Measurements from ENCODE around the gene TBC1D22A. TPM values are rescaled to one million over a fixed set of nuclear protein-coding genes. Genes with fewer than 3 reads are reported as not detected.

TBC1D22A gene
- total and polyA plus RNA-seq, 2 experiments from 2014 or later = 9.6 to 13.3 TPM

- Histone ChIP-seq H3K9me2 (ENCODE audit: insufficient read depth) (no peaks in the 10 kb centered on the region), H3F3A (replicated peaks; ENCODE audit: low read depth) (no peaks in the 10 kb centered on the region), H2AFZ (no peak overlapping the region), H4K20me1 (replicated peaks; ENCODE audit: insufficient read depth) (peaks cover 9% of the 10 kb centered on the region; the same call in 1 of the 2 replicates), H3K4me2 (no peak overlapping the region), H3K4me1 (ENCODE audit: insufficient read depth) (peaks cover 13% of the 10 kb centered on the region; the same call in 1 of the 2 replicates), H3K4me3 (no peak overlapping the region), H3K79me2 (replicated peaks; ENCODE audit: insufficient read depth) (peaks cover 7% of the 10 kb centered on the region), H3K27ac (ENCODE audit: low read depth) (no peak overlapping the region), H3K27me3 (ENCODE audit: insufficient read depth) (no peaks in the 10 kb centered on the region), H3K36me3 (ENCODE audit: insufficient read depth) (no peaks in the 10 kb centered on the region)
- peaks cover 10% of the 10 kb centered on the region; the same call in 2 of the 3 replicates for H3K36me3 Mint-ChIP-seq (ENCODE audit: low read depth)
- peak overlapping the region; percentile 22 for H3K27ac Mint-ChIP-seq
- TF ChIP-seq, protein P1, sequence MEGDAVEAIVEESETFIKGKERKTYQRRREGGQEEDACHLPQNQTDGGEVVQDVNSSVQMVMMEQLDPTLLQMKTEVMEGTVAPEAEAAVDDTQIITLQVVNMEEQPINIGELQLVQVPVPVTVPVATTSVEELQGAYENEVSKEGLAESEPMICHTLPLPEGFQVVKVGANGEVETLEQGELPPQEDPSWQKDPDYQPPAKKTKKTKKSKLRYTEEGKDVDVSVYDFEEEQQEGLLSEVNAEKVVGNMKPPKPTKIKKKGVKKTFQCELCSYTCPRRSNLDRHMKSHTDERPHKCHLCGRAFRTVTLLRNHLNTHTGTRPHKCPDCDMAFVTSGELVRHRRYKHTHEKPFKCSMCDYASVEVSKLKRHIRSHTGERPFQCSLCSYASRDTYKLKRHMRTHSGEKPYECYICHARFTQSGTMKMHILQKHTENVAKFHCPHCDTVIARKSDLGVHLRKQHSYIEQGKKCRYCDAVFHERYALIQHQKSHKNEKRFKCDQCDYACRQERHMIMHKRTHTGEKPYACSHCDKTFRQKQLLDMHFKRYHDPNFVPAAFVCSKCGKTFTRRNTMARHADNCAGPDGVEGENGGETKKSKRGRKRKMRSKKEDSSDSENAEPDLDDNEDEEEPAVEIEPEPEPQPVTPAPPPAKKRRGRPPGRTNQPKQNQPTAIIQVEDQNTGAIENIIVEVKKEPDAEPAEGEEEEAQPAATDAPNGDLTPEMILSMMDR (conservative IDR thresholded peaks at IDR 0.05; ENCODE audit: low read depth in 2 of 2) = no peak
- TF ChIP-seq ZNF114 (CRISPR knock-in tag; IDR thresholded peaks at IDR 0.05) (no peak), ZNF331 (CRISPR knock-in tag; IDR thresholded peaks at IDR 0.05; ENCODE audit: low read depth) (no peak), NANOG (IDR thresholded peaks at IDR 0.05; ENCODE audit: borderline replicate concordance) (no peak), JUNB (IDR thresholded peaks at IDR 0.05; ENCODE audit: unreplicated experiment) (no peak), EZH2 (IDR thresholded peaks at IDR 0.05; ENCODE audit: low read depth, unreplicated experiment) (no peak), STAT1 (IDR thresholded peaks at IDR 0.05; ENCODE audit: unreplicated experiment) (no peak), ETS1 (IDR thresholded peaks at IDR 0.05) (no peak), CREB1 (CRISPR knock-in tag; IDR thresholded peaks at IDR 0.05; ENCODE audit: low read depth) (no peak), EZH2phosphoT487 (IDR thresholded peaks at IDR 0.05; ENCODE audit: unreplicated experiment) (no peak), POLR2AphosphoS5 (IDR thresholded peaks at IDR 0.05; ENCODE audit: low read depth) (no peak)
- TF ChIP-seq, protein P2, sequence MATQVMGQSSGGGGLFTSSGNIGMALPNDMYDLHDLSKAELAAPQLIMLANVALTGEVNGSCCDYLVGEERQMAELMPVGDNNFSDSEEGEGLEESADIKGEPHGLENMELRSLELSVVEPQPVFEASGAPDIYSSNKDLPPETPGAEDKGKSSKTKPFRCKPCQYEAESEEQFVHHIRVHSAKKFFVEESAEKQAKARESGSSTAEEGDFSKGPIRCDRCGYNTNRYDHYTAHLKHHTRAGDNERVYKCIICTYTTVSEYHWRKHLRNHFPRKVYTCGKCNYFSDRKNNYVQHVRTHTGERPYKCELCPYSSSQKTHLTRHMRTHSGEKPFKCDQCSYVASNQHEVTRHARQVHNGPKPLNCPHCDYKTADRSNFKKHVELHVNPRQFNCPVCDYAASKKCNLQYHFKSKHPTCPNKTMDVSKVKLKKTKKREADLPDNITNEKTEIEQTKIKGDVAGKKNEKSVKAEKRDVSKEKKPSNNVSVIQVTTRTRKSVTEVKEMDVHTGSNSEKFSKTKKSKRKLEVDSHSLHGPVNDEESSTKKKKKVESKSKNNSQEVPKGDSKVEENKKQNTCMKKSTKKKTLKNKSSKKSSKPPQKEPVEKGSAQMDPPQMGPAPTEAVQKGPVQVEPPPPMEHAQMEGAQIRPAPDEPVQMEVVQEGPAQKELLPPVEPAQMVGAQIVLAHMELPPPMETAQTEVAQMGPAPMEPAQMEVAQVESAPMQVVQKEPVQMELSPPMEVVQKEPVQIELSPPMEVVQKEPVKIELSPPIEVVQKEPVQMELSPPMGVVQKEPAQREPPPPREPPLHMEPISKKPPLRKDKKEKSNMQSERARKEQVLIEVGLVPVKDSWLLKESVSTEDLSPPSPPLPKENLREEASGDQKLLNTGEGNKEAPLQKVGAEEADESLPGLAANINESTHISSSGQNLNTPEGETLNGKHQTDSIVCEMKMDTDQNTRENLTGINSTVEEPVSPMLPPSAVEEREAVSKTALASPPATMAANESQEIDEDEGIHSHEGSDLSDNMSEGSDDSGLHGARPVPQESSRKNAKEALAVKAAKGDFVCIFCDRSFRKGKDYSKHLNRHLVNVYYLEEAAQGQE (IDR thresholded peaks at IDR 0.05; ENCODE audit: unreplicated experiment) = no peak
- TF ChIP-seq, protein P3, sequence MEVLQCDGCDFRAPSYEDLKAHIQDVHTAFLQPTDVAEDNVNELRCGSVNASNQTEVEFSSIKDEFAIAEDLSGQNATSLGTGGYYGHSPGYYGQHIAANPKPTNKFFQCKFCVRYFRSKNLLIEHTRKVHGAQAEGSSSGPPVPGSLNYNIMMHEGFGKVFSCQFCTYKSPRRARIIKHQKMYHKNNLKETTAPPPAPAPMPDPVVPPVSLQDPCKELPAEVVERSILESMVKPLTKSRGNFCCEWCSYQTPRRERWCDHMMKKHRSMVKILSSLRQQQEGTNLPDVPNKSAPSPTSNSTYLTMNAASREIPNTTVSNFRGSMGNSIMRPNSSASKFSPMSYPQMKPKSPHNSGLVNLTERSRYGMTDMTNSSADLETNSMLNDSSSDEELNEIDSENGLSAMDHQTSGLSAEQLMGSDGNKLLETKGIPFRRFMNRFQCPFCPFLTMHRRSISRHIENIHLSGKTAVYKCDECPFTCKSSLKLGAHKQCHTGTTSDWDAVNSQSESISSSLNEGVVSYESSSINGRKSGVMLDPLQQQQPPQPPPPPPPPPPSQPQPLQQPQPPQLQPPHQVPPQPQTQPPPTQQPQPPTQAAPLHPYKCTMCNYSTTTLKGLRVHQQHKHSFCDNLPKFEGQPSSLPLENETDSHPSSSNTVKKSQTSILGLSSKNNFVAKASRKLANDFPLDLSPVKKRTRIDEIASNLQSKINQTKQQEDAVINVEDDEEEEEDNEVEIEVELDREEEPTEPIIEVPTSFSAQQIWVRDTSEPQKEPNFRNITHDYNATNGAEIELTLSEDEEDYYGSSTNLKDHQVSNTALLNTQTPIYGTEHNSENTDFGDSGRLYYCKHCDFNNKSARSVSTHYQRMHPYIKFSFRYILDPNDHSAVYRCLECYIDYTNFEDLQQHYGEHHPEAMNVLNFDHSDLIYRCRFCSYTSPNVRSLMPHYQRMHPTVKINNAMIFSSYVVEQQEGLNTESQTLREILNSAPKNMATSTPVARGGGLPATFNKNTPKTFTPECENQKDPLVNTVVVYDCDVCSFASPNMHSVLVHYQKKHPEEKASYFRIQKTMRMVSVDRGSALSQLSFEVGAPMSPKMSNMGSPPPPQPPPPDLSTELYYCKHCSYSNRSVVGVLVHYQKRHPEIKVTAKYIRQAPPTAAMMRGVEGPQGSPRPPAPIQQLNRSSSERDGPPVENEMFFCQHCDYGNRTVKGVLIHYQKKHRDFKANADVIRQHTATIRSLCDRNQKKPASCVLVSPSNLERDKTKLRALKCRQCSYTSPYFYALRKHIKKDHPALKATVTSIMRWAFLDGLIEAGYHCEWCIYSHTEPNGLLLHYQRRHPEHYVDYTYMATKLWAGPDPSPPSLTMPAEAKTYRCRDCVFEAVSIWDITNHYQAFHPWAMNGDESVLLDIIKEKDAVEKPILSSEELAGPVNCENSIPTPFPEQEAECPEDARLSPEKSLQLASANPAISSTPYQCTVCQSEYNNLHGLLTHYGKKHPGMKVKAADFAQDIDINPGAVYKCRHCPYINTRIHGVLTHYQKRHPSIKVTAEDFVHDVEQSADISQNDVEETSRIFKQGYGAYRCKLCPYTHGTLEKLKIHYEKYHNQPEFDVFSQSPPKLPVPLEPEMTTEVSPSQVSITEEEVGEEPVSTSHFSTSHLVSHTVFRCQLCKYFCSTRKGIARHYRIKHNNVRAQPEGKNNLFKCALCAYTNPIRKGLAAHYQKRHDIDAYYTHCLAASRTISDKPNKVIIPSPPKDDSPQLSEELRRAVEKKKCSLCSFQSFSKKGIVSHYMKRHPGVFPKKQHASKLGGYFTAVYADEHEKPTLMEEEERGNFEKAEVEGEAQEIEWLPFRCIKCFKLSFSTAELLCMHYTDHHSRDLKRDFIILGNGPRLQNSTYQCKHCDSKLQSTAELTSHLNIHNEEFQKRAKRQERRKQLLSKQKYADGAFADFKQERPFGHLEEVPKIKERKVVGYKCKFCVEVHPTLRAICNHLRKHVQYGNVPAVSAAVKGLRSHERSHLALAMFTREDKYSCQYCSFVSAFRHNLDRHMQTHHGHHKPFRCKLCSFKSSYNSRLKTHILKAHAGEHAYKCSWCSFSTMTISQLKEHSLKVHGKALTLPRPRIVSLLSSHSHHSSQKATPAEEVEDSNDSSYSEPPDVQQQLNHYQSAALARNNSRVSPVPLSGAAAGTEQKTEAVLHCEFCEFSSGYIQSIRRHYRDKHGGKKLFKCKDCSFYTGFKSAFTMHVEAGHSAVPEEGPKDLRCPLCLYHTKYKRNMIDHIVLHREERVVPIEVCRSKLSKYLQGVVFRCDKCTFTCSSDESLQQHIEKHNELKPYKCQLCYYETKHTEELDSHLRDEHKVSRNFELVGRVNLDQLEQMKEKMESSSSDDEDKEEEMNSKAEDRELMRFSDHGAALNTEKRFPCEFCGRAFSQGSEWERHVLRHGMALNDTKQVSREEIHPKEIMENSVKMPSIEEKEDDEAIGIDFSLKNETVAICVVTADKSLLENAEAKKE (CRISPR knock-in tag; IDR thresholded peaks at IDR 0.05) = no peak
- DNase-seq (ENCODE audit: low spot score) = no peak
- H3K9me3 Mint-ChIP-seq = no peaks in the 10 kb centered on the region; the same call in 2 of the 3 replicates
- no peak overlapping the region for H3K4me3 Mint-ChIP-seq
- peaks cover 10% of the 10 kb centered on the region for H3K27me3 Mint-ChIP-seq (ENCODE audit: insufficient read depth, low read depth, poor library complexity)
- no peak for ATAC-seq
- peaks cover 22% of the 10 kb centered on the region for H3K4me1 Mint-ChIP-seq
Observed at GRCh38 chr22:46862418-46863324, 100.2 kb downstream of the TBC1D22A start.
